GM20000 (cell line): ENCODE data around the gene RBBP8NL.
"Not testable (repeated sequence)": the region's sequence is repeated elsewhere in the genome, so short reads cannot be mapped to it uniquely, and the experiment has no call there.

ENCODE experiments used
- DNase-seq: peaks from one replicate; pipeline ENCODE4 v3.0.0; 2012; ENCODE audit warnings: low spot score
- TF ChIP-seq, protein P1 (sequence below): IDR thresholded peaks from 2 replicates; pipeline ENCODE4 v1.5.1; 2012; ENCODE audit warnings: mild to moderate bottlenecking, control low read depth; ENCODE audit errors: extremely low read depth, missing control alignments

Gene RBBP8NL

DNA sequence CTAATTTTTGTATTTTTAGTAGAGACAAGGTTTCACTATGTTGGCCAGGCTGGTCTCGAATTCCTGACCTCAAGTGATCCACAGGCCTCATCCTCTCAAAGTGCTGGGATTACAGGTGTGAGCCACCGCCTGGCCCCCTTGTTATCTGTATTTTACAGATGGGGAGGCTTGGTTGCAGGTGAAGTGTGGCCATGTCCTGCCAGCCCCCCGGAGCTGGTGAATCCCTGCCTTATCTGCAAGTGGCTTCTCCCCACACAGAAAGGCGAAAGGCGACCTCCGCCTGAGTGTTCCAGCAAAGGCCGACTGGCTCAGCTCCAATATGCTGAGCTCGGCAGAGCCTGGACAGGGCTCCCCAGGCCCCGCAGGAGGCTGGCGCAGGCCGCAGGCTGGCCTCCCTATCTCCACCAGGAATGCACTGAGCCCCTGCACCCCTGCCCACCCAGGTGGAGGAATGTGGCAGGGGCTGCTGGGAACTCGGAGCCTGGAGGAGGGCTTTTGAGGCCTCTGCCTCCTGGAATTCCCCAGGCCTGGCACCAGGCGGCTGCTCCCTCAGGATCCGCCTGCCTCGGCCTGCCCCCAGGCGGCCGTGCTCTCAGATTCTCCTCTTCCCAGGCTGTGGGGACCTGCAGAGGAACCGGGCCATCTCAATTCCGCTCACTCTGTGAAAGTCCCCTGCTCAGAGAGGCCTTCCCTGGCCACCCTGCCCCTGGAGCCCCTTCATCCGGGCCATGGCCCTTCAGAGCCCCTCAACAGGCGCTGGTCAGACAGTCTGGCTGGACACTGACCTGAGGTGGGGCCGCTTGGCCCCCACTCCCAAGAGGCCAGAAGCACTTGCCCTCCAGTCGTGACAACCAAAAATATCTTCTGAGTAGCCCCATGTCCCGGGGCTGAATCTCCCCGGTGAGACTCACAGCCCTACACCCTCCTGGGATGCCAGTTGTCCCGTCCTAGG, 51.0 kb downstream of the RBBP8NL start:
- no peak for DNase-seq
- TF ChIP-seq, protein P1, sequence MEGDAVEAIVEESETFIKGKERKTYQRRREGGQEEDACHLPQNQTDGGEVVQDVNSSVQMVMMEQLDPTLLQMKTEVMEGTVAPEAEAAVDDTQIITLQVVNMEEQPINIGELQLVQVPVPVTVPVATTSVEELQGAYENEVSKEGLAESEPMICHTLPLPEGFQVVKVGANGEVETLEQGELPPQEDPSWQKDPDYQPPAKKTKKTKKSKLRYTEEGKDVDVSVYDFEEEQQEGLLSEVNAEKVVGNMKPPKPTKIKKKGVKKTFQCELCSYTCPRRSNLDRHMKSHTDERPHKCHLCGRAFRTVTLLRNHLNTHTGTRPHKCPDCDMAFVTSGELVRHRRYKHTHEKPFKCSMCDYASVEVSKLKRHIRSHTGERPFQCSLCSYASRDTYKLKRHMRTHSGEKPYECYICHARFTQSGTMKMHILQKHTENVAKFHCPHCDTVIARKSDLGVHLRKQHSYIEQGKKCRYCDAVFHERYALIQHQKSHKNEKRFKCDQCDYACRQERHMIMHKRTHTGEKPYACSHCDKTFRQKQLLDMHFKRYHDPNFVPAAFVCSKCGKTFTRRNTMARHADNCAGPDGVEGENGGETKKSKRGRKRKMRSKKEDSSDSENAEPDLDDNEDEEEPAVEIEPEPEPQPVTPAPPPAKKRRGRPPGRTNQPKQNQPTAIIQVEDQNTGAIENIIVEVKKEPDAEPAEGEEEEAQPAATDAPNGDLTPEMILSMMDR = no peak

DNA sequence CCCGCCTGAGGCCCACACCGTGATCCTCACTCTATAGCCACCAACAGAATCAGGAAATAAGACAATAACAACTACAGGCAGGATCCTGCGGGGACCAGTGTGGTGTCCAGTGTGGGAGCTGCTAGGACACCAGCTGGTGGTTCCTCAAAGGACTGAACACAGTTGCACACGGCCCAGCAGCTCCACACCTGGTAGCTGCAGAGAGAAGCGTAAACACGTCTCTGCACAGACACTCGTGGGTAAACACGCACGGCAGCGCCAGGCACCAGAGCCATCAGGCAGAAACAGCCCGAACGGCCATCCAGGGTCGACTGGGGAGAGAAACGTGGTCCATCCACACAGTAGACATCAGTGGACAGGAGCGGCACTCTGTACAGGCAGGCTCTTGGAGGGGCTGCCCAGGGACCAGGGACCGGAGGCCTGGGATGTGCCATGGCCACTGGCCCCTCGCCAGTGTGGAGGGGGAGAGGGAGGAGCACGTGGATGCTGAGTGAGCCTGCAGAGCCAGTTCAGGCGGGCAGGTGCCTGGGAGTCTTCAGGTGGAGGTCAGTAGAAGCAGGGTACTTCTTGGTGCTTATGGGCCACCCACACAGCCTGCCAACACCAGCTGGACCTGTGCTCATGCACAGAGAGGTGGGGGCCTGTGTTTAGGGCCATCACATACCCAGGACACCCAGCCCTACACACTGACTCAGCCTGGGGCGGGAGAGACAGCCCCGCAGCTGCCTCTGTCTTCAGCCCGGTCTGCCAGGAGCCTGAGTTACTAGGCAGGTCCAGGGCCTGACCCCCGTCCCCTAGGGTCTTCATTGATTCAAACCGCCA, 52.8 kb downstream of the RBBP8NL start:
- TF ChIP-seq, protein P1 = no peak
- DNase-seq = no peak

DNA sequence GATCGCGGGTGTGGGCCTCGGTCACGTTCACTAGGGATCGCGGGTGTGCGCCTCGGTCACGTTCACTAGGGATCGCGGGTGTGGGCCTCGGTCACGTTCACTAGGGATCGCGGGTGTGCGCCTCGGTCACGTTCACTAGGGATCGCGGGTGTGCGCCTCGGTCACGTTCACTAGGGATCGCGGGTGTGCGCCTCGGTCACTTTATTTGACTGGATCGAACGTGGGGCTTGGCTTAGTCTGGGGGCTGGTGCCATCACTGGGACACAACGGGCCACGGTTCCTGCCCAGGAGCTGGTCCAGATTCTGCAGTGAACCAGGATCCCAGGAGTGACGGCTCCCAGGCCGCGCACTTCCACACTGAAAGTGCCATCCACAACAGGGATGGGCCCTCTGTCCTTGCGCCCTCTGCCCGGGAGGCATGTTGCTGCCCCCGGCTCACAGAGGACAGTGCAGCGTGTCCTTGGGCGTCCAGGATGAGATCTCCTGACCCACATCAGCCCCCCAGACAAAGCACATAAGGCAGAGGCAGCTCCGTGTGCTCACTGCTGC, 53.6 kb downstream of the RBBP8NL start:
- not testable (repeated sequence) for DNase-seq

DNA sequence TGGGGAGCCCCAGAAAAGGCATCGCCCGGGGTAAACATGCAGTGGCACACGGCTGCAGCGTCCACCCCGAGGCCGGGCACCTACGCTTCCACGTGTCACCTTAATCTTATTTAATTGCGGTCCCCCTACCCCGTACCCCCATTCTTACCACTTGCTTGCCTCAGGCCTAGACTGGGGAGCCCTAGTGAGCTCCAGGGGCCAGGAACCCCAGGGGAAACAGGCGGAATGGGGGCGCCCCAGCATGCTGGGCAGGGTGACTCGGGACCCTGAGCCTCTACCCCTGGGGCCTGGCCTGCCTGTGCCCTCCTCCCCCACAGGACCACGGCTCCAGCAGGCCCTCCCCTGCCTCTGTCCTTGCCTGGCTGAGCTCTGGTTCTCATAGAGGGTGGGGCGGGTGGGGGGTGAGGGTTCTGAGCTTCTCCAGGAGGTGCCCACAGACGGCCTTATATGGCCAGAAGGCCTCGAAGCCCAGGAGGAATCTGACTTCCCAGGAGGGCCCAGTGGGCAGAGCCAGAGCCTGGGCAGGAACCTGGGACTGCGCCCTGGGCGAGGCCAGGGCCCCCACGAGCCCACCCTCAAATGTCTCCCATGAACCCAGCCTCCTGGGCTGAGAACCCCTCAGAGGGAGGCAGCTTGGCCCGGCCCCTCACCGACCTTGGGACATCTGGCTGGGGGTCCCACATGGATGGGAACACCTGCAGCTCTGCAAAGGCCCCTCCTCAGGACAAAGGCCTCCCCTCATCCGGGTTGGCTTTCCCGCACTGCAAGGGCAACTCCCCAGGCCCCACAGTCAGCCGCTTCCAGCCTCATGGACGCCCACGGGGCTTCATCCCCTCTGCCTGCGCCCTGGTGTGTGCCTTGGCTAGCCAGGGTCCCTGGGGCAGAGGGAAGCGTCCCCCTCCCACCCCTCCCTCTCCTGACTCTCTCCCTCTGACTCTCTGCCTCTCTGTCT, 55.0 kb downstream of the RBBP8NL start:
- TF ChIP-seq, protein P1 = no peak

DNA sequence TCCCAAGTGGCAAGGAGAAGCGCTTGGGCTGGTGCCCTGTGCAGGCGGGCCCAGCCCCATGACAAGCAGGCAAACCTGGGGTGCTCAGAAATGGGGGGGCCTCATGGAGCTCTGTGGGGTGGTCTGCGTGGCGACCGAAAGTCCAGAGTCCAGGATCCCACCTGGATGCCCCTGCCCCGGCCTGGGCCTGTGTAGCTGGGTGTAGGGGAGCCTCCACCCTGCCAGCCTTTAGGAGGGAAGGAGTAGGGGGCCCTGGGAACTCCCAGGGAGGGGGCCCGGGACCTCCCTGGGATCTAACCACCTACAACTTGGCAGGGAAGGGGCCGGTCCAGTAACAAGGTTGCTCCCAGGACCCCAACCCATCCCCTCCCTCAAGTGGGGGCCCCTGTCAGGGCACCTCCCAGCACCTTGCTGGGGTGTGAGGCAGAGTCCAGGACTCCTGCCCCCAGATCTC, 55.7 kb downstream of the RBBP8NL start:
- TF ChIP-seq, protein P1 = no peak
- DNase-seq = no peak

More for the DNA sequence above, 55.0 kb downstream of the RBBP8NL start:
- DNase-seq = no peak

DNA sequence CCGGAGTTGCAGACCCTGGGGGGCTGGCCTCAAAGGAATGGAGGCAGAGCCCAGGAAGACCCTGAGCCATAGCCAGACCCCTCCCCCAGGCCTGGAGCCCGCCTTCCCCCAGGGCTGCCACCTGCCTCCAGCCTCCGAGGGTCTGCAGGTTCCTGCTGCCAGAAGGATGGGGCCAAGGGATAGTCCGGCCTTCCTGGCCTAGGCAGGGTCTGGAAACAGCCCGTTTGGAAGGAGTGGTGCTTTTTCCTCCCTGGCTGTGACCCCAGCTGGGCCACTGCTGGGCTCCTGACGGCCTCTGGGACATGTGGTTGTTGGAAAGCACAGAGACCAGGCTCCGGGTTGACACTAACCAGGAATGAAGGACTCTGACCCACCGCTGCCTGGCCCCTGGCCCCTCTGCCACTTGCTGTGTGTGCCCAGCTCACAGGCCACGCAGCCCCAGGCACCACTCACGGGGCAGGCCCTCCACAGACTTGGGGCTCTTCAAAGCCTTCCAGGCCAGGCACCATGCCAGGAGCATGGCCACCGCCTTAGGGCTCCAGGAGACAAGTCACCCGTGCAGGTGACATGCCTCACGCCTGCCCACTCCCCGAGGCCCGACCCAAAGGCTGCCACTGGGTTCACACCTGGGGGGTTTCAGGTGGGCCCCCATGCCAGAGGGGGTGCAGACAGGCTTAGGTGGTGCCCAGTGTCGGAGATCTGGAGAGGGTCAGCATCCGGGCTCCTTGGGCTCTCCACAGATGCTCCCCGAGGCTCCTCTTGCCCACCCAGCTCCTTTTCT, 56.3 kb downstream of the RBBP8NL start:
- TF ChIP-seq, protein P1 = no peak
- no peak for DNase-seq
